ENCODE data around the gene ASXL3.

Gene ASXL3

DNA sequence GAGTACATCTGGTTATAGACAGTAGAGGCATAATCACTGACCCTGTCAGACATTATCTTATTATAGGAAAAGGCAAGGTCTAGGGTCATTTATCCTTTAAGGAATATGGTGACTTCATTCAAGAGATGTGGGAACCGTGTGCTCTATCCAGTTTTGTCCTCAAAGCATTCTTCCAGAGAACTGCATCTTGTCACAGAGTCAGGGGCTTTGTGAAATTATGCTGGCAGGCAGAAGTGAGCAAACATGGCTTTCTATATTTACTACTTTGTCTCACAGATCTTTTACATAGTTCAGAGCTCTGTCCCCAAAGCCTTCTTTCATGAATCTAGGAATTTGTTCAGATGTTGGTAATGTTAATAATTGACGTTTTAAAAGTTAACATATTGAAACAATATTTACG, 177.4 kb downstream of the ASXL3 start:
- Histone ChIP-seq H3K4me3 (ENCODE audit: low read length) (no peak overlapping the region), H4K20me1 (ENCODE audit: control insufficient read depth, insufficient read depth, low read depth, low read length) (no peaks in the 10 kb centered on the region), H3K9me2 (replicated peaks; ENCODE audit: control insufficient read depth, low read length) (no peaks in the 10 kb centered on the region), H3K9me3 (ENCODE audit: control insufficient read depth, insufficient read depth, low read length) (no peaks in the 10 kb centered on the region), H3K79me2 (ENCODE audit: control insufficient read depth, low read length) (no peaks in the 10 kb centered on the region), H3K4me1 (ENCODE audit: control insufficient read depth, low read length) (0 out of 2 replicates have a peak, but pooled peaks cover 3% of the 10 kb centered on the region), H3K36me3 (ENCODE audit: control insufficient read depth, low read length) (no peaks in the 10 kb centered on the region), H3K4me2 (ENCODE audit: low read length) (no peak overlapping the region), H3K27ac (ENCODE audit: low read depth, low read length) (no peak overlapping the region), H3K27me3 (ENCODE audit: control insufficient read depth, low read length) (no peaks in the 10 kb centered on the region), H3F3A (ENCODE audit: control insufficient read depth, insufficient read depth) (no peaks in the 10 kb centered on the region)
- TF ChIP-seq, protein P1, sequence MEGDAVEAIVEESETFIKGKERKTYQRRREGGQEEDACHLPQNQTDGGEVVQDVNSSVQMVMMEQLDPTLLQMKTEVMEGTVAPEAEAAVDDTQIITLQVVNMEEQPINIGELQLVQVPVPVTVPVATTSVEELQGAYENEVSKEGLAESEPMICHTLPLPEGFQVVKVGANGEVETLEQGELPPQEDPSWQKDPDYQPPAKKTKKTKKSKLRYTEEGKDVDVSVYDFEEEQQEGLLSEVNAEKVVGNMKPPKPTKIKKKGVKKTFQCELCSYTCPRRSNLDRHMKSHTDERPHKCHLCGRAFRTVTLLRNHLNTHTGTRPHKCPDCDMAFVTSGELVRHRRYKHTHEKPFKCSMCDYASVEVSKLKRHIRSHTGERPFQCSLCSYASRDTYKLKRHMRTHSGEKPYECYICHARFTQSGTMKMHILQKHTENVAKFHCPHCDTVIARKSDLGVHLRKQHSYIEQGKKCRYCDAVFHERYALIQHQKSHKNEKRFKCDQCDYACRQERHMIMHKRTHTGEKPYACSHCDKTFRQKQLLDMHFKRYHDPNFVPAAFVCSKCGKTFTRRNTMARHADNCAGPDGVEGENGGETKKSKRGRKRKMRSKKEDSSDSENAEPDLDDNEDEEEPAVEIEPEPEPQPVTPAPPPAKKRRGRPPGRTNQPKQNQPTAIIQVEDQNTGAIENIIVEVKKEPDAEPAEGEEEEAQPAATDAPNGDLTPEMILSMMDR (IDR thresholded peaks at IDR 0.05; ENCODE audit: low read depth, low read length, poor library complexity, severe bottlenecking) = no peak
- no peak for TF ChIP-seq EZH2phosphoT487 (IDR thresholded peaks at IDR 0.05; ENCODE audit: borderline replicate concordance, low read length)

DNA sequence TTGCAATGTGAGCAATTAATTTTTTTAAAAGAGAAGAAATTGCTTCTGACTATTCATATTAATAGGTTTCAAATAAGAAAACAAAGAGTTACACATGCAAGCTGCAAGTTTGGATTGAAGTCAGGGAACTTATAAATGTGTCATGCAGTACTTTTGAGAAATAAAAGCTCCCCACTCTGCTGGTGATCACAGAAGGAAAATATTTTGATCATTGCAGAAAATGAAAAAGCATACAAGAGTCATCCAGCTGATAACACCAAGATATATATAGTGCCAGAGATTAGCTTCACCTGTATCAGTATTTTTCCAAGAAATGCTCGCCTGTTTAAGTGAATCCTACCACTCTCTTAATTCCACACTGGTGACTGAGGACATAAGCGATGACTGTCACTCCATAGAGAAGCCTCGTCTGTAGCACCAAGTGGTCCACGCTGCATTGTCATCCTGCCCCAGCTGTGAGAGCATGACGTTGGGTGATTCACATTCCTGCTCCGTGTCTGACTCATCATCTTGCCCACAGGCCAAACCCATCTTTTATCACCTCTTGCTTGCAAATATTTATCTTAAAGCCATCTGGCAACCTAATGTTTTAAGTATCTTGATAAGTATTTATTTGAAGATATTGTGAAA, 178.0 kb downstream of the ASXL3 start:
- no peak overlapping the region for H3K4me2 ChIP-seq (ENCODE audit: low read length)
- no peaks in the 10 kb centered on the region for H3K9me3 ChIP-seq (ENCODE audit: control insufficient read depth, insufficient read depth, low read length)
- H3K27me3 ChIP-seq (ENCODE audit: control insufficient read depth, low read length) = no peaks in the 10 kb centered on the region
- H3F3A ChIP-seq (ENCODE audit: control insufficient read depth, insufficient read depth) = no peaks in the 10 kb centered on the region
- no peaks in the 10 kb centered on the region for H3K79me2 ChIP-seq (ENCODE audit: control insufficient read depth, low read length)
- TF ChIP-seq EZH2phosphoT487 (IDR thresholded peaks at IDR 0.05; ENCODE audit: borderline replicate concordance, low read length) = no peak
- TF ChIP-seq, protein P1 (IDR thresholded peaks at IDR 0.05; ENCODE audit: low read depth, low read length, poor library complexity, severe bottlenecking) = no peak
- H3K4me1 ChIP-seq (ENCODE audit: control insufficient read depth, low read length) = 0 out of 2 replicates have a peak, but pooled peaks cover 3% of the 10 kb centered on the region
- H4K20me1 ChIP-seq (ENCODE audit: control insufficient read depth, insufficient read depth, low read depth, low read length) = no peaks in the 10 kb centered on the region
- H3K27ac ChIP-seq (ENCODE audit: low read depth, low read length) = no peak overlapping the region
- no peak overlapping the region for H3K4me3 ChIP-seq (ENCODE audit: low read length)
- H3K9me2 ChIP-seq (replicated peaks; ENCODE audit: control insufficient read depth, low read length) = no peaks in the 10 kb centered on the region
- H3K36me3 ChIP-seq (ENCODE audit: control insufficient read depth, low read length) = no peaks in the 10 kb centered on the region

DNA sequence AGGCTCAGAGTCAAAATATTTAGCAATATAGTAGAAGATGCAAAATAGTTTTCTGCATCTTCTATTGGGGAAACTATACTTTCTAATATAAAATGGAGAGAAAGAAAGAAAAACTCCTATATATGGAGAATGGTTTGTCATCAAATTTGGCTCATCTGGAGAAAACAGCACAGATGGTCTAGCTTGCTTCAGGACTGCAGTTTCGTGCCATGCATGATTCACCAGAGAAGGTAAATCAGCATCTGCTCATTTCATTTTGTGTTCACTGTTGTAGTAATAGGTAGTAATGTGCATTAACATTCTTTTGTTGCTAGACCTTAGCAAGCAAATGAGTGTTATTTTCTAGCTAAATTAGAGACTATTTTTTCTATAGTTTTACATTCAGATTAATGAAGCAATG, 179.0 kb downstream of the ASXL3 start:
- Histone ChIP-seq H3K27me3 (ENCODE audit: control insufficient read depth, low read length) (no peaks in the 10 kb centered on the region), H3F3A (ENCODE audit: control insufficient read depth, insufficient read depth) (no peaks in the 10 kb centered on the region), H3K4me3 (ENCODE audit: low read length) (no peak overlapping the region), H3K36me3 (ENCODE audit: control insufficient read depth, low read length) (no peaks in the 10 kb centered on the region), H3K79me2 (ENCODE audit: control insufficient read depth, low read length) (no peaks in the 10 kb centered on the region), H3K9me2 (replicated peaks; ENCODE audit: control insufficient read depth, low read length) (no peaks in the 10 kb centered on the region), H3K4me1 (ENCODE audit: control insufficient read depth, low read length) (no peaks in the 10 kb centered on the region), H3K27ac (ENCODE audit: low read depth, low read length) (no peak overlapping the region), H3K9me3 (ENCODE audit: control insufficient read depth, insufficient read depth, low read length) (no peaks in the 10 kb centered on the region), H4K20me1 (ENCODE audit: control insufficient read depth, insufficient read depth, low read depth, low read length) (no peaks in the 10 kb centered on the region), H3K4me2 (ENCODE audit: low read length) (no peak overlapping the region)
- TF ChIP-seq EZH2phosphoT487 (IDR thresholded peaks at IDR 0.05; ENCODE audit: borderline replicate concordance, low read length) = no peak

DNA sequence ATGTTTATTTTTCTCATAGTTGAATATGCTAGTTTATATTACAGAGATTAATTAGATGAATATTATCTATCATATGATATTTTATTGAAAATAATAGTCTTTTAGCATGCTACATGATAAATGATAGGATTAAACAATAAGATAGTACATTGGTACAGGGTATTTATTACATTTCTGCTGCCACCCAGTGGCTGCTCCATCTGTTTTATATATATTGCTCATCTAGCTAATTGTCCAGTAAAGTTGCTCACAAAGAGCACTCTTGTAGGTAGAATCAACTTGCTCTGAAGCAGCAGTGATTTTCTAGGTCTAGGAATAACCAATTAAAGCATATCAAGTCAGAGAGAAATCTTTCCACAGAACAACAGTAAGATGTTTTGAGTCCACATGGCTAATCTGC, 183.3 kb downstream of the ASXL3 start:
- TF ChIP-seq EZH2phosphoT487 (IDR thresholded peaks at IDR 0.05; ENCODE audit: borderline replicate concordance, low read length) = no peak
- TF ChIP-seq, protein P1 (IDR thresholded peaks at IDR 0.05; ENCODE audit: low read depth, low read length, poor library complexity, severe bottlenecking) = peak; percentile 52
- no peaks in the 10 kb centered on the region for H3K36me3 ChIP-seq (ENCODE audit: control insufficient read depth, low read length)
- no peaks in the 10 kb centered on the region for H3K9me3 ChIP-seq (ENCODE audit: control insufficient read depth, insufficient read depth, low read length)
- H3K4me1 ChIP-seq (ENCODE audit: control insufficient read depth, low read length) = no peaks in the 10 kb centered on the region
- H3K9me2 ChIP-seq (replicated peaks; ENCODE audit: control insufficient read depth, low read length) = no peaks in the 10 kb centered on the region
- no peak overlapping the region for H3K4me3 ChIP-seq (ENCODE audit: low read length)
- no peaks in the 10 kb centered on the region for H3K27me3 ChIP-seq (ENCODE audit: control insufficient read depth, low read length)
- H3K4me2 ChIP-seq (ENCODE audit: low read length) = no peak overlapping the region
- H3K79me2 ChIP-seq (ENCODE audit: control insufficient read depth, low read length) = no peaks in the 10 kb centered on the region
- H3K27ac ChIP-seq (ENCODE audit: low read depth, low read length) = no peak overlapping the region
- no peaks in the 10 kb centered on the region for H4K20me1 ChIP-seq (ENCODE audit: control insufficient read depth, insufficient read depth, low read depth, low read length)
- H3F3A ChIP-seq (ENCODE audit: control insufficient read depth, insufficient read depth) = no peaks in the 10 kb centered on the region

Data from DOHH2 (cell line).